HepG2 (cell line): ENCODE data around the gene ZFAND4. TPM values are rescaled to one million over a fixed set of nuclear protein-coding genes. Genes with fewer than 3 reads are reported as not detected.

Experiments used
- GMEB2 ChIP-seq: IDR thresholded peaks from 2 replicates; pipeline ENCODE4 v1.6.1; 2016; ENCODE audit warnings: missing biosample characterization, missing genetic modification reagents, low read depth
- KLF12 ChIP-seq: sonication (generic); formaldehyde crosslinking; IDR thresholded peaks from 2 replicates; pipeline ENCODE4 v1.4.0; 2020; ENCODE audit warnings: missing genetic modification reagents, borderline replicate concordance
- ZIK1 ChIP-seq: sonication (generic); formaldehyde crosslinking; IDR thresholded peaks from 2 replicates; pipeline ENCODE4 v1.5.0; 2020; ENCODE audit warnings: mild to moderate bottlenecking, low read depth, missing genetic modification reagents, borderline replicate concordance
- ZNF513 ChIP-seq: sonication (generic); formaldehyde crosslinking; conservative IDR thresholded peaks from 2 replicates; pipeline ENCODE4 v1.5.0; 2020; ENCODE audit warnings: missing genetic modification reagents
- ZNF546 ChIP-seq: sonication (generic); formaldehyde crosslinking; conservative IDR thresholded peaks from 2 replicates; pipeline ENCODE4 v1.8.1; 2023; ENCODE audit warnings: mild to moderate bottlenecking, missing genetic modification reagents
- ZNF670 ChIP-seq: sonication (generic); formaldehyde crosslinking; IDR thresholded peaks from 2 replicates; pipeline ENCODE4 v1.8.0; 2022; ENCODE audit warnings: mild to moderate bottlenecking, missing genetic modification reagents, borderline replicate concordance
- ZNF713 ChIP-seq: sonication (generic); formaldehyde crosslinking; IDR thresholded peaks from 2 replicates; pipeline ENCODE4 v1.4.0; 2020; ENCODE audit warnings: mild to moderate bottlenecking, missing genetic modification reagents
- ZNF737 ChIP-seq: sonication (generic); formaldehyde crosslinking; IDR thresholded peaks from 2 replicates; pipeline ENCODE4 v1.5.0; 2020; ENCODE audit warnings: missing genetic modification reagents, mild to moderate bottlenecking, borderline replicate concordance
- polyA plus RNA-seq, 8 experiments: library from polyadenylated mRNA; depleted of rRNA in 3 of 8; stranded (reverse) in 7 of 8; unstranded in 1 of 8; fragments of >200 nt; fragmentation: Illumina TruSeq in 4 of 8; extraction: Trizol in 4 of 8; gene quantifications; 2 replicates each; pipeline versions ENCODE4 v1.2.1 to v1.2.3, GENCODE V29; 2011 to 2016; ENCODE audit warnings: low read depth in 4 of 8, missing spikeins in 1 of 8, mixed read lengths in 1 of 8; ENCODE audit not compliant: insufficient read depth in 1 of 8
- total RNA-seq, 5 experiments: library from RNA; depleted of rRNA; stranded (reverse); fragments of >200 nt; fragmentation: Illumina TruSeq; extraction: Trizol; gene quantifications; 2 replicates each; pipeline ENCODE4 v1.2.3, GENCODE V29; 2016; ENCODE audit warnings: low read depth in 1 of 5
- TF ChIP-seq, protein P1 (sequence below), 2 experiments: sonication (generic) in 1 of 2; formaldehyde crosslinking in 1 of 2; IDR thresholded peaks; 2 replicates each; pipeline versions ENCODE4 v1.4.0 to v1.6.1; 2016 to 2020; ENCODE audit warnings: borderline replicate concordance in 1 of 2, low read depth in 1 of 2, mild to moderate bottlenecking in 1 of 2, missing genetic modification reagents in 1 of 2
- TF ChIP-seq, protein P2 (sequence below): sonication (generic); formaldehyde crosslinking; IDR thresholded peaks from 2 replicates; pipeline ENCODE4 v1.4.0; 2020; ENCODE audit warnings: missing genetic modification reagents
- TF ChIP-seq, protein P3 (sequence below): sonication (generic); formaldehyde crosslinking; IDR thresholded peaks from 2 replicates; pipeline ENCODE4 v1.4.0; 2020; ENCODE audit warnings: missing genetic modification reagents

ZFAND4 gene
- total and polyA plus RNA-seq, 2 of the 13 experiments (the other 11 are each of a cell fraction or from before 2014, with no cell fraction given) = 2.9 to 9.2 TPM

DNA sequence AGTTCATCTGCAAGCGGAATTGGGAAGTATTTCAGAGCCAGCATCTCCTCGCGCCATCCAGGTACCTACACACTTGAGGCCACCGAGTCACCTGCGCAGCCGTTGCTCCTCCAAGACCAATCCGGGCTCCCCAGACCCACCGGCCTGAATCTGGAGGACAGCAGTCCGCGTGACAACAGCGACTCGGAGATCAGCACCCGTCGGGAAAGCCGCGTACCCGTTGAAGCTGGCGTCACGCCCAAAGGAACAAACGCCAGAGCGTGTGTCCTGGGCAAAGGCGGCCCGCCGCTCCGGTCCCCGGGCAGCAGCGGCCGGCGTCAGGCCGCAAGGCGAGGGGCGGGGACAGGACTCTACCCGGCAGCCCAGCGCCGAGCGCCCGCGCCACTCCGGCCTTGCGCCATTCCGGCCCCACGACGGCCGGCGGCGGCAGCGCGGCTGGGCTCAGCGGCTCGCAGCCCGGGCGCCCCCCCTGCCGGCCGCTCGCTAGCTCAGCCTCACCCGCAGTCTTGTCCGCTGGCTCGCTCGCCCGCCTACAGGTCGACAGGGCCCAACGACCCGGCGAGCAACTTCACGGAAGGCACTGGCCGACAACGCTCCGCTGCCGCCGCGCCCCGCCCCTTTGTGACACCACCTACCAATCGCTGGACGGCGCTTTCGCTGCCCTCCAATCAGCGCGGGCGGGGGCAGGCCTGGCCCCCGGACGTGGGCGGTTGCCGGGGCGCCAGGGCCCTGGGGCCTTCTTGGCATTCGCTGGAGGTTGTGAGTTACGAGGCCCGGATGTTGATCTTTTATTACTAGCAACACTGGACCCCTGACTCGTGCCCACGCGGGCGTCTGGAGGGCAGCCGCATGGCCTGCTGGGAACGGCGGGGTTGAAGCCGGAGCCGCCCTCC, at the start of gene ZFAND4 (continued):
- TF ChIP-seq GMEB2 (CRISPR knock-in tag) (0 out of 2 replicates have a peak, but pooled peaks have one; percentile 22), KLF12 (peak; percentile 52; the same call in 1 of the 2 replicates), ZNF670 (CRISPR knock-in tag) (peak; percentile 45; the same call in 1 of the 2 replicates), ZNF713 (CRISPR knock-in tag) (no peak), ZIK1 (CRISPR knock-in tag) (no peak), ZNF546 (CRISPR knock-in tag) (no peak), ZNF737 (no peak), ZNF513 (CRISPR knock-in tag) (no peak)
- TF ChIP-seq, protein P1, sequence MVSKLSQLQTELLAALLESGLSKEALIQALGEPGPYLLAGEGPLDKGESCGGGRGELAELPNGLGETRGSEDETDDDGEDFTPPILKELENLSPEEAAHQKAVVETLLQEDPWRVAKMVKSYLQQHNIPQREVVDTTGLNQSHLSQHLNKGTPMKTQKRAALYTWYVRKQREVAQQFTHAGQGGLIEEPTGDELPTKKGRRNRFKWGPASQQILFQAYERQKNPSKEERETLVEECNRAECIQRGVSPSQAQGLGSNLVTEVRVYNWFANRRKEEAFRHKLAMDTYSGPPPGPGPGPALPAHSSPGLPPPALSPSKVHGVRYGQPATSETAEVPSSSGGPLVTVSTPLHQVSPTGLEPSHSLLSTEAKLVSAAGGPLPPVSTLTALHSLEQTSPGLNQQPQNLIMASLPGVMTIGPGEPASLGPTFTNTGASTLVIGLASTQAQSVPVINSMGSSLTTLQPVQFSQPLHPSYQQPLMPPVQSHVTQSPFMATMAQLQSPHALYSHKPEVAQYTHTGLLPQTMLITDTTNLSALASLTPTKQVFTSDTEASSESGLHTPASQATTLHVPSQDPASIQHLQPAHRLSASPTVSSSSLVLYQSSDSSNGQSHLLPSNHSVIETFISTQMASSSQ (IDR thresholded peaks at IDR 0.05; ENCODE audit: low read depth) = no peak; the same call in 1 of the 2 replicates
- TF ChIP-seq, protein P1 (CRISPR knock-in tag; IDR thresholded peaks at IDR 0.05; ENCODE audit: borderline replicate concordance) = no peak
- TF ChIP-seq, protein P2, sequence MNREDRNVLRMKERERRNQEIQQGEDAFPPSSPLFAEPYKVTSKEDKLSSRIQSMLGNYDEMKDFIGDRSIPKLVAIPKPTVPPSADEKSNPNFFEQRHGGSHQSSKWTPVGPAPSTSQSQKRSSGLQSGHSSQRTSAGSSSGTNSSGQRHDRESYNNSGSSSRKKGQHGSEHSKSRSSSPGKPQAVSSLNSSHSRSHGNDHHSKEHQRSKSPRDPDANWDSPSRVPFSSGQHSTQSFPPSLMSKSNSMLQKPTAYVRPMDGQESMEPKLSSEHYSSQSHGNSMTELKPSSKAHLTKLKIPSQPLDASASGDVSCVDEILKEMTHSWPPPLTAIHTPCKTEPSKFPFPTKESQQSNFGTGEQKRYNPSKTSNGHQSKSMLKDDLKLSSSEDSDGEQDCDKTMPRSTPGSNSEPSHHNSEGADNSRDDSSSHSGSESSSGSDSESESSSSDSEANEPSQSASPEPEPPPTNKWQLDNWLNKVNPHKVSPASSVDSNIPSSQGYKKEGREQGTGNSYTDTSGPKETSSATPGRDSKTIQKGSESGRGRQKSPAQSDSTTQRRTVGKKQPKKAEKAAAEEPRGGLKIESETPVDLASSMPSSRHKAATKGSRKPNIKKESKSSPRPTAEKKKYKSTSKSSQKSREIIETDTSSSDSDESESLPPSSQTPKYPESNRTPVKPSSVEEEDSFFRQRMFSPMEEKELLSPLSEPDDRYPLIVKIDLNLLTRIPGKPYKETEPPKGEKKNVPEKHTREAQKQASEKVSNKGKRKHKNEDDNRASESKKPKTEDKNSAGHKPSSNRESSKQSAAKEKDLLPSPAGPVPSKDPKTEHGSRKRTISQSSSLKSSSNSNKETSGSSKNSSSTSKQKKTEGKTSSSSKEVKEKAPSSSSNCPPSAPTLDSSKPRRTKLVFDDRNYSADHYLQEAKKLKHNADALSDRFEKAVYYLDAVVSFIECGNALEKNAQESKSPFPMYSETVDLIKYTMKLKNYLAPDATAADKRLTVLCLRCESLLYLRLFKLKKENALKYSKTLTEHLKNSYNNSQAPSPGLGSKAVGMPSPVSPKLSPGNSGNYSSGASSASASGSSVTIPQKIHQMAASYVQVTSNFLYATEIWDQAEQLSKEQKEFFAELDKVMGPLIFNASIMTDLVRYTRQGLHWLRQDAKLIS (CRISPR knock-in tag) = no peak; the same call in 1 of the 2 replicates
- TF ChIP-seq, protein P3, sequence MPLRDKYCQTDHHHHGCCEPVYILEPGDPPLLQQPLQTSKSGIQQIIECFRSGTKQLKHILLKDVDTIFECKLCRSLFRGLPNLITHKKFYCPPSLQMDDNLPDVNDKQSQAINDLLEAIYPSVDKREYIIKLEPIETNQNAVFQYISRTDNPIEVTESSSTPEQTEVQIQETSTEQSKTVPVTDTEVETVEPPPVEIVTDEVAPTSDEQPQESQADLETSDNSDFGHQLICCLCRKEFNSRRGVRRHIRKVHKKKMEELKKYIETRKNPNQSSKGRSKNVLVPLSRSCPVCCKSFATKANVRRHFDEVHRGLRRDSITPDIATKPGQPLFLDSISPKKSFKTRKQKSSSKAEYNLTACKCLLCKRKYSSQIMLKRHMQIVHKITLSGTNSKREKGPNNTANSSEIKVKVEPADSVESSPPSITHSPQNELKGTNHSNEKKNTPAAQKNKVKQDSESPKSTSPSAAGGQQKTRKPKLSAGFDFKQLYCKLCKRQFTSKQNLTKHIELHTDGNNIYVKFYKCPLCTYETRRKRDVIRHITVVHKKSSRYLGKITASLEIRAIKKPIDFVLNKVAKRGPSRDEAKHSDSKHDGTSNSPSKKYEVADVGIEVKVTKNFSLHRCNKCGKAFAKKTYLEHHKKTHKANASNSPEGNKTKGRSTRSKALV (CRISPR knock-in tag) = no peak
